ENCODE results near the gene TMEM213. TPM values are rescaled to one million over a fixed set of nuclear protein-coding genes. Genes with fewer than 3 reads are reported as not detected.
A peak's percentile ranks its signal among the peaks of the same experiment; 100 is the strongest.

The TMEM213 gene
- total RNA-seq, 1 donor from 2014 or later: not detected

DNA sequence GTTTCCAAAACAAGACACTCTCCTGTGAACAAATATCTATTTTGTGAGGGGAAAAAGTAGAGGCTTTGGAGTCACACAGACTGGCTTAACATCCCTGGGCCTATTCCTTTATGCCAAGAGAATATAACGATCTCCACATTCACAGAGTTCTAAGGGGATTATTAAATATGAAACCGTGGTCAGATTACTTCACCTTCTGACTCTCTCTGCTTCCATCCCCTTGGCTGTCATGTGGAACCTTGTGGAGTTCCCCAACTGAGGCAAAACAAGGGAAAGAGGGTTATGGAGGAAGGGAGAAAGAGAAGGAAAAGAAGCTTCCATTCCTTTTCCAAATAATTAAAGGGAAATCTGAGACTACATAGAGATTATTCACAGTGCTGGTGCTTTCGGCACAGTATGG, 55.7 kb downstream of the TMEM213 start:
- no peak overlapping the region for H3K9ac ChIP-seq (ENCODE audit: low read length)
- H2AFZ ChIP-seq (ENCODE audit: low read depth, low read length): no peak overlapping the region
- no peaks in the 10 kb centered on the region for H3K27me3 ChIP-seq (ENCODE audit: insufficient read depth, low read length)
- H3K36me3 ChIP-seq (ENCODE audit: insufficient read depth, low read length): peaks cover 6% of the 10 kb centered on the region
- H3K9me3 ChIP-seq (ENCODE audit: insufficient read depth, low read depth, low read length): no peaks in the 10 kb centered on the region
- H3K79me2 ChIP-seq (ENCODE audit: insufficient read depth, low read length): no peaks in the 10 kb centered on the region
- H3K4me3 Mint-ChIP-seq (ENCODE audit: unreplicated experiment): no peak overlapping the region
- H3K4me1 Mint-ChIP-seq (ENCODE audit: low read depth, unreplicated experiment): peaks cover 23% of the 10 kb centered on the region
- peaks cover 36% of the 10 kb centered on the region for H3K36me3 Mint-ChIP-seq (ENCODE audit: low read depth, unreplicated experiment)
- no peak overlapping the region for H3K27ac ChIP-seq (ENCODE audit: low read depth, low read length)
- no peak overlapping the region for H3K4me3 ChIP-seq (ENCODE audit: insufficient read depth, low read depth, low read length)
- no peaks in the 10 kb centered on the region for H4K20me1 ChIP-seq (ENCODE audit: insufficient read depth, low read length)
- FAIRE-seq (no peak), DNase-seq (ENCODE audit: low read depth) (no peak)
- no peak overlapping the region for H3K27ac Mint-ChIP-seq (ENCODE audit: unreplicated experiment)
- H3K27me3 Mint-ChIP-seq (ENCODE audit: low read depth, unreplicated experiment): no peaks in the 10 kb centered on the region
- no peaks in the 10 kb centered on the region for H3K4me1 ChIP-seq (ENCODE audit: insufficient read depth, low read length)
- no peak overlapping the region for H3K4me2 ChIP-seq (ENCODE audit: low read length)
- H3K9me3 Mint-ChIP-seq (ENCODE audit: unreplicated experiment): peaks cover 9% of the 10 kb centered on the region
- TF ChIP-seq EZH2 (IDR thresholded peaks at IDR 0.05; ENCODE audit: insufficient read depth, low read length): no peak
- TF ChIP-seq, protein P1, sequence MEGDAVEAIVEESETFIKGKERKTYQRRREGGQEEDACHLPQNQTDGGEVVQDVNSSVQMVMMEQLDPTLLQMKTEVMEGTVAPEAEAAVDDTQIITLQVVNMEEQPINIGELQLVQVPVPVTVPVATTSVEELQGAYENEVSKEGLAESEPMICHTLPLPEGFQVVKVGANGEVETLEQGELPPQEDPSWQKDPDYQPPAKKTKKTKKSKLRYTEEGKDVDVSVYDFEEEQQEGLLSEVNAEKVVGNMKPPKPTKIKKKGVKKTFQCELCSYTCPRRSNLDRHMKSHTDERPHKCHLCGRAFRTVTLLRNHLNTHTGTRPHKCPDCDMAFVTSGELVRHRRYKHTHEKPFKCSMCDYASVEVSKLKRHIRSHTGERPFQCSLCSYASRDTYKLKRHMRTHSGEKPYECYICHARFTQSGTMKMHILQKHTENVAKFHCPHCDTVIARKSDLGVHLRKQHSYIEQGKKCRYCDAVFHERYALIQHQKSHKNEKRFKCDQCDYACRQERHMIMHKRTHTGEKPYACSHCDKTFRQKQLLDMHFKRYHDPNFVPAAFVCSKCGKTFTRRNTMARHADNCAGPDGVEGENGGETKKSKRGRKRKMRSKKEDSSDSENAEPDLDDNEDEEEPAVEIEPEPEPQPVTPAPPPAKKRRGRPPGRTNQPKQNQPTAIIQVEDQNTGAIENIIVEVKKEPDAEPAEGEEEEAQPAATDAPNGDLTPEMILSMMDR (IDR thresholded peaks at IDR 0.05; ENCODE audit: insufficient read depth, low read depth, low read length): no peak

DNA sequence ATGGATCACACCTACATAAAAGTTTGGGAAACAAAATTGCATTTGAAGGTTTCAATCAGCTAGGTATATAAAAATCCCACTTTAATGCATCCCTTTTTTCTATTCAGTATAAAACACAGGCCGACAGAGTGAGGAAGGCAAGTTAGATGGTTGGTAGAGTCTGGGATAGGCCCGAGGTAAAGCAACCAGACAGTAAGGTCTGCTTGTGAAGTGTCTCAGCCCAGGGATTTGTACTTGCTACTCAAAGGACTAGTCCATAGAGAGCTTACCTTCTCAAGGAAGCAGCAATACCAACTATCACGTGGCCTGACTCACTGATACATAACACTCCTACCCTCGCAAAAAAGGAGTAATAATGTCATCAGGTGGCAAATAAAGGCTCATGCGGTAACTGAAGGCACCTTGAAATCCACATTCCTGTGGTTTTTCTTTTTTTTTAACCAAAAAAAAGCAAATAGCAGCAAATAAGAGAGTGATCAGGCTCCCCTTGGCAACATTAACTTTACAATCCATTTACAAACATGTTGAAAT, 56.4 kb downstream of the TMEM213 start:
- Histone ChIP-seq H3K36me3 (ENCODE audit: insufficient read depth, low read length) (peaks cover 6% of the 10 kb centered on the region), H3K4me3 (ENCODE audit: insufficient read depth, low read depth, low read length) (no peak overlapping the region), H3K4me1 (ENCODE audit: insufficient read depth, low read length) (no peaks in the 10 kb centered on the region), H3K27me3 (ENCODE audit: insufficient read depth, low read length) (no peaks in the 10 kb centered on the region), H3K9me3 (ENCODE audit: insufficient read depth, low read depth, low read length) (no peaks in the 10 kb centered on the region), H3K4me2 (ENCODE audit: low read length) (no peak overlapping the region), H3K9ac (ENCODE audit: low read length) (no peak overlapping the region), H2AFZ (ENCODE audit: low read depth, low read length) (no peak overlapping the region), H4K20me1 (ENCODE audit: insufficient read depth, low read length) (no peaks in the 10 kb centered on the region), H3K27ac (ENCODE audit: low read depth, low read length) (no peak overlapping the region), H3K79me2 (ENCODE audit: insufficient read depth, low read length) (no peaks in the 10 kb centered on the region)
- no peak overlapping the region for H3K27ac Mint-ChIP-seq (ENCODE audit: unreplicated experiment)
- H3K4me3 Mint-ChIP-seq (ENCODE audit: unreplicated experiment): no peak overlapping the region
- peak; percentile 34 for DNase-seq (ENCODE audit: low read depth)
- FAIRE-seq: no peak
- peaks cover 38% of the 10 kb centered on the region for H3K36me3 Mint-ChIP-seq (ENCODE audit: low read depth, unreplicated experiment)
- peaks cover 20% of the 10 kb centered on the region for H3K4me1 Mint-ChIP-seq (ENCODE audit: low read depth, unreplicated experiment)
- H3K27me3 Mint-ChIP-seq (ENCODE audit: low read depth, unreplicated experiment): no peaks in the 10 kb centered on the region
- H3K9me3 Mint-ChIP-seq (ENCODE audit: unreplicated experiment): peaks cover 9% of the 10 kb centered on the region
- TF ChIP-seq EZH2 (IDR thresholded peaks at IDR 0.05; ENCODE audit: insufficient read depth, low read length): no peak
- TF ChIP-seq, protein P1 (IDR thresholded peaks at IDR 0.05; ENCODE audit: insufficient read depth, low read depth, low read length): no peak

DNA sequence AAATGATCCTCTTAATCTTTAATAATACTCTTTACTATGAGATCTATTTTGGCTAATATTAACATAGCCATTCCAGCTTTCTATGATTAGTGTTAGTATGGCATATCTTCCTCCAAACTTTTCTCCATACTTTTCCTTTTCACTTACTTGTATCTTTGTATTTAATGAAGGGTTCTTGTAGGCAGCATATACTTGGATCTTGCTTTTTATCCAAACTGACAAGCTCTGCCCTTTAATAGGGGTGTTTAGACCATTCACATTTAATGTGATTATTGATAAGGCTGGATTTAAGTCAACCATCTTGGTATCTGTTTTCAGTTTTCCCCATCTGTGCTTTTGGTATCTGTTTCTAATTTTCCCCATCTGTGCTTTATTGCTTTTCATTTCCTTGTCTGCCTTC, 59.9 kb downstream of the TMEM213 start:
- Histone ChIP-seq H2AFZ (ENCODE audit: low read depth, low read length) (no peak overlapping the region), H3K36me3 (ENCODE audit: insufficient read depth, low read length) (no peaks in the 10 kb centered on the region), H3K9me3 (ENCODE audit: insufficient read depth, low read depth, low read length) (no peaks in the 10 kb centered on the region), H3K4me2 (ENCODE audit: low read length) (no peak overlapping the region), H3K4me1 (ENCODE audit: insufficient read depth, low read length) (no peaks in the 10 kb centered on the region), H3K27ac (ENCODE audit: low read depth, low read length) (no peak overlapping the region), H4K20me1 (ENCODE audit: insufficient read depth, low read length) (no peaks in the 10 kb centered on the region), H3K4me3 (ENCODE audit: insufficient read depth, low read depth, low read length) (no peak overlapping the region), H3K9ac (ENCODE audit: low read length) (no peak overlapping the region), H3K27me3 (ENCODE audit: insufficient read depth, low read length) (no peaks in the 10 kb centered on the region), H3K79me2 (ENCODE audit: insufficient read depth, low read length) (no peaks in the 10 kb centered on the region)
- no peak for DNase-seq (ENCODE audit: low read depth)
- peaks cover 9% of the 10 kb centered on the region for H3K9me3 Mint-ChIP-seq (ENCODE audit: unreplicated experiment)
- H3K4me3 Mint-ChIP-seq (ENCODE audit: unreplicated experiment): no peak overlapping the region
- no peak overlapping the region for H3K27ac Mint-ChIP-seq (ENCODE audit: unreplicated experiment)
- FAIRE-seq: no peak
- no peak for TF ChIP-seq EZH2 (IDR thresholded peaks at IDR 0.05; ENCODE audit: insufficient read depth, low read length)
- TF ChIP-seq, protein P1 (IDR thresholded peaks at IDR 0.05; ENCODE audit: insufficient read depth, low read depth, low read length): no peak
- no peaks in the 10 kb centered on the region for H3K27me3 Mint-ChIP-seq (ENCODE audit: low read depth, unreplicated experiment)
- H3K36me3 Mint-ChIP-seq (ENCODE audit: low read depth, unreplicated experiment): peaks cover 44% of the 10 kb centered on the region
- H3K4me1 Mint-ChIP-seq (ENCODE audit: low read depth, unreplicated experiment): peaks cover 8% of the 10 kb centered on the region
